GM21619 (cell line): Measurements from ENCODE around the gene CKB.

Experiments
- ATAC-seq: cut with Tn5 transposase; IDR thresholded peaks from one replicate; pipeline ENCODE4 v1.9.1; 2021; ENCODE audit not compliant: unreplicated experiment

The CKB gene

GRCh38 chr14:103492156-103492925 is 30.3 kb downstream of the CKB start:
- ATAC-seq: no peak

GRCh38 chr14:103491691-103492090 is 30.9 kb downstream of the CKB start:
- ATAC-seq: no peak

- no peak for ATAC-seq
These were observed 33.0 kb downstream of the CKB start for GRCh38 chr14:103489621-103490020.

GRCh38 chr14:103488960-103489359 is 33.7 kb downstream of the CKB start:
- no peak for ATAC-seq

- no peak for ATAC-seq
These were observed 34.6 kb downstream of the CKB start for GRCh38 chr14:103488071-103488470.

- ATAC-seq: no peak
These were observed 37.1 kb downstream of the CKB start for GRCh38 chr14:103485504-103485903.

GRCh38 chr14:103483600-103483999 is 39.0 kb downstream of the CKB start:
- ATAC-seq: no peak

- ATAC-seq: peak; percentile 81
These were observed 42.0 kb downstream of the CKB start for GRCh38 chr14:103480595-103480994.

GRCh38 chr14:103476631-103477030 is 46.0 kb downstream of the CKB start:
- no peak for ATAC-seq

GRCh38 chr14:103476065-103476464 is 46.6 kb downstream of the CKB start:
- no peak for ATAC-seq

- ATAC-seq: no peak
These were observed 47.7 kb downstream of the CKB start for GRCh38 chr14:103474893-103475292.

GRCh38 chr14:103472939-103473338 is 49.7 kb downstream of the CKB start:
- no peak for ATAC-seq
